HG02870 (cell line): ENCODE measurements around the gene ASB6.

Source experiments
- ATAC-seq: cut with Tn5 transposase; IDR thresholded peaks from one replicate; pipeline ENCODE4 v1.9.1; 2021; ENCODE audit warnings: mild to moderate bottlenecking, moderate library complexity; ENCODE audit not compliant: unreplicated experiment

The ASB6 gene

GRCh38 chr9:129641750-129642585 is at the start of gene ASB6:
Gene ASB6 (minus strand): TSS chr9:129642151. CDS start chr9:129641999, 152 bp downstream.
- peak; percentile 83 for ATAC-seq

- no peak for ATAC-seq
Measured at GRCh38 chr9:129688285-129689043, 46.5 kb upstream of the ASB6 start.

- no peak for ATAC-seq
Measured at GRCh38 chr9:129687391-129687790, 45.4 kb upstream of the ASB6 start.

GRCh38 chr9:129686736-129687135 is 44.8 kb upstream of the ASB6 start:
- ATAC-seq = no peak

- ATAC-seq = no peak
Measured at GRCh38 chr9:129685933-129686259, 43.9 kb upstream of the ASB6 start.

- no peak for ATAC-seq
Measured at GRCh38 chr9:129685220-129685932, 43.4 kb upstream of the ASB6 start.

GRCh38 chr9:129682381-129682780 is 40.4 kb upstream of the ASB6 start:
- ATAC-seq = no peak

GRCh38 chr9:129681924-129682323 is 40.0 kb upstream of the ASB6 start:
- no peak for ATAC-seq

GRCh38 chr9:129679537-129679936 is 37.6 kb upstream of the ASB6 start:
- no peak for ATAC-seq

- no peak for ATAC-seq
Measured at GRCh38 chr9:129678844-129679243, 36.9 kb upstream of the ASB6 start.

GRCh38 chr9:129677456-129677855 is 35.5 kb upstream of the ASB6 start:
- no peak for ATAC-seq

GRCh38 chr9:129676975-129677374 is 35.0 kb upstream of the ASB6 start:
- no peak for ATAC-seq

GRCh38 chr9:129676287-129676686 is 34.3 kb upstream of the ASB6 start:
- ATAC-seq = no peak

GRCh38 chr9:129675620-129676019 is 33.7 kb upstream of the ASB6 start:
- ATAC-seq = no peak

- ATAC-seq = no peak
Measured at GRCh38 chr9:129674229-129674628, 32.3 kb upstream of the ASB6 start.

GRCh38 chr9:129673602-129674001 is 31.7 kb upstream of the ASB6 start:
- ATAC-seq = no peak

- no peak for ATAC-seq
Measured at GRCh38 chr9:129672702-129673101, 30.8 kb upstream of the ASB6 start.

GRCh38 chr9:129671519-129671918 is 29.6 kb upstream of the ASB6 start:
- ATAC-seq = no peak

- no peak for ATAC-seq
Measured at GRCh38 chr9:129671065-129671464, 29.1 kb upstream of the ASB6 start.

- ATAC-seq = no peak
Measured at GRCh38 chr9:129669946-129670345, 28.0 kb upstream of the ASB6 start.

GRCh38 chr9:129669141-129669718 is 27.3 kb upstream of the ASB6 start:
- ATAC-seq = no peak
